HTR-8/SVneo (cell line): ENCODE results near the gene GMPS.
"Not testable (repeated sequence)": the region's sequence is repeated elsewhere in the genome, so short reads cannot be mapped to it uniquely, and the experiment has no call there.

Experiments used
- DNase-seq: peaks from one replicate; pipeline ENCODE4 v3.0.0; 2011; ENCODE audit warnings: low spot score, mixed read lengths; ENCODE audit not compliant: insufficient read length
- FAIRE-seq: peaks from 2 replicates; lab custom pipeline; 2011; peaks lifted over from hg19 to GRCh38; lab: Jason Lieb, UNC

The GMPS gene

DNA sequence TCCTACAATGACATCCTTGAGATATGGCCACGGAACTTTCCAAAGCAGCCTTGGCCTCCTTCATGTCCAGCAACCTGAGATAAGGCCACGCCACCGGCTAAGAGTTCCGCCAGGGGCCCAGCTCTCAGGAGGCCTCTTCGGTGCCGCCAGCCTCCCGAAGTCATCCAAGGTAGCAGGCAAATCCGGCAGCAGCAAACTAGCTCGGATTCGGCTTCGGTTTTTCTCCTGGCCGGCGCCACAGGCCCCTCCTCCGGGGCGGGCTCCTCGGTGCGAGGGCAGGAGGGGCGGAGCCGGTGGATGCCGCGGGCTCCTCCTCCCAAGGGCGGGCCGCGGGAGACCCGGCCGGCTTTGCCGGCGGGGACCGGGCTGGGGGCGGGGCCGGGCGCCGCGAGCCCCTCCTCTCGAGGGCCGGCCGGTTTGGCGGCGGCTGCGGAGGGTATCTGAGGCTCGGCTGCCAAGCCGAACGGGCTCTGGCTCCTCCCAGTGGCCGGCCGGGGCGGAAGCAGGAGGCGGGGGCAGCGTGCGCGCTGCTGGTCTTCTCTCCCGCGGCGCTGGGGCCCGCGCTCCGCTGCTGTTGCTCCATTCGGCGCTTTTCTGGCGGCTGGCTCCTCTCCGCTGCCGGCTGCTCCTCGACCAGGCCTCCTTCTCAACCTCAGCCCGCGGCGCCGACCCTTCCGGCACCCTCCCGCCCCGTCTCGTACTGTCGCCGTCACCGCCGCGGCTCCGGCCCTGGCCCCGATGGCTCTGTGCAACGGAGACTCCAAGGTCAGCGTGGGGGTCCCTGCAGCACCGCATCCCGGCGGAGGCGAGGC lies at the start of gene GMPS:
TSS of gene GMPS (plus strand) at position 518 of the 812 bp plus-strand sequence. CDS start at position 739, 221 bp downstream.
- peak; percentile 60 for FAIRE-seq

DNA sequence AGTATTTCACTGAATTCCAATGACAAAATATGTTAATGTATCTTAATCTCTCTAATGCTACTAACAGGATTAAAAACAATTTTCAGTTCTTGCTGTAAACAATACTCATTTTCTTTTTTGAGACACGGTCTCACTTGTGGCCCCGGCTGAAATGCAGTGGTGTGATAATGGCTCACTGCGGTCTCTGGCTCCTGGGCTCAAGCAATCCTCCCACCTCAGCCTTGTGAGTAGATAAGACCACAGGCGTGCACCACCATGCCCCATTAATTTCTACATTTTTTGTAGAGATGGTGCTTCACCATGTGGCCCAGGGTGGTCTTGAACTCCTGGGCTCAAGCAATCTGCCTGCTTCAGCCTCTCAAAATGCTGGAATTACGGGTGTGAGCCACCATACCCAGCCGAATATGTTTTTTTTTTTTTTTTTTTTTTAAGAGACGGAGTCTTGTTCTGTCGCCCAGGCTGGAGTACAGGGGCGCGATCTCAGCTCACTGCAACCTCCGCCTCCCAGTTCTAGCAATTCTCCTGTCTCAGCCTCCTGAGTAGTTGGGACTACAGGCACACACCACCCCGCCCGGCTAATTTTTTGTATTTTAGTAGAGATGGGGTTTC lies 41.9 kb upstream of the GMPS start:
- not testable (repeated sequence) for FAIRE-seq, DNase-seq

More for the DNA sequence above, at the start of gene GMPS:
- DNase-seq, result peak; percentile 86

DNA sequence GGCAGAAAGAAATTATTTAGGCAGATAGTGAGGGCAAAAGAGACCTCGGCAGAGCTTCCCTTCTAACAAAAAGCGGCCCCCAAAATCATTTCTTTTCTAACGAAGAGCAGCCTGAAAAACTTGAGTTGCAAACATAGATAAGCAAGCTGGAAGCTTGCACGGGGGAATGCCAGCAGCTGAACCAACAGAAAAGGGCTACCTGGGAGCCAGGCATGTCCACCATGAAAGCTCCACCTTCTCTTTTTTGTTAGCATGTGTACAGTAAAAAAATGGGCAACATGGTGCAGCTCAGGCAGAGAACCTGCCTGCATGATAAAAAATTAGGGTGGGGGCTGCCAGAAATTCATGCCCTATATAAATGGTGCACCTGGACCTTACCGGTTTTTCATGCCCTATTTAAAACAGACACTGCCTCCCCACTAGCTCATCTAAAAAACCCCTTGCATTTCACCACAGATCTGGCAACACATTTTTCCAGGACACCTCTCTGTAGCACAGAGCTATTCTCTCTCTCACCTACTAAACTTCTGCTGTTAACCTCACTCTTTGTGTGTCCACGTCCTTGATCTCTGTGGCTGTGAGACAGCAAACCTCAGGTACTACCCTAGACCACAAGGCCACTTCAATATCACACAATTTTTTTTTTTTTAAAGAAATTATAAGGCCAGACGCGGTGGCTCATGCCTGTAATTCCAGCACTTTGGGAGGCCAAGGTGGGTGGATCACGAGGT lies 34.9 kb upstream of the GMPS start:
- DNase-seq (no peak), FAIRE-seq (no peak)

DNA sequence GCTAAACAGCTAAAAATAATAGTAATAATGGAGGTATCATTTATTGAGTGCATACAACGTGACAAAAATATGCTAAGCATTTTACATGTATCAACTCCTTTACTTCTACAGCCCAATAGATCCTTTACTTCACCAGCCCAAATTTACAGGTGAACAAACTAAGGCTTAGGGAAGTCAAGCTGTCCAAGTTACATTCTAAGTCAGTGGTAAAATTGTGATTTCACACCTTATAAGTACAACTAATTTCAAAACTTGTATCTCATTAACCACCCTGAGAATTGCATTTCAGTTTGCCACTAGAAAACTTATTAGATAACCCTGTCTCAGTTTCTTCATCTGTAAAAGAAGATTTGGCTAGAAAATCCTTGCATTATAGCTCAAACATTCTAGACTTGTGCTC lies 26.9 kb upstream of the GMPS start:
- no peak for DNase-seq
- no peak for FAIRE-seq

DNA sequence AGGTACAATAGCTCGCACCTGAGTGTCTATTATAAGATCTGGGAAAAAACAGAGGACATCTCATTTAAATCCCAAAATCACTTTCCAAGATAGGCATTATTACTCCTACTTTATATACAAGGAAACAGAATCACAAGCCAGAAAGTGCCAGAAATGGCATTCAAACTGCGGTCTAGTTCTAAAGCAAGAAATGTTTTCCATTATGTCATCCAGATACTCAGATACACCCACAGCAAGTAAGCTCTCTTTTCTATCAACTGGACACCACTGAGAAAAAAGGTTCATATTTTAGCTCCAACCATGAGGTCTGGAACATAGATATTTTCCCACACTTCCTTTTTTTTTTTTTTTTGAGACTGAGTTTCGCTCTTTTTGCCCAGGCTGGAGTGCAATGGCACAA lies 24.3 kb upstream of the GMPS start:
- DNase-seq (no peak), FAIRE-seq (no peak)

DNA sequence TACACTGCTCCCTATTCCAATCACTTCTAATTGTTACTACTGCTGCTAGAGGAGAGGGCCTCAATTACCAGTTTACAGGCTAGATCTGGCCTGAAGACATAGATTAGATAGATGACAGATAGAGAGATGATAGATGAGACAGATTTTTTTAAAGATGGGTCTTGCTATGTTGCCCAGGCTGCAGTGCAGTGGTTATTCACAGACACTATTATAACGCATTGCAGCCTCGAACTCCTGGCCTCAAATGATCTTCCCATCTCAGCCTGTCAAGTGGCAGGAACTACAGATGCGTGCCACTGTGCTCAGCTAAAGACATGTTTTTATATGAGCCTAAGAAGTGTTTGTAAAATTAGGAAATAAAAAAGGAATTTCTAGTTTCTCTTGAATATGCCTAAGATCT lies 22.5 kb upstream of the GMPS start:
- DNase-seq (no peak), FAIRE-seq (no peak)

DNA sequence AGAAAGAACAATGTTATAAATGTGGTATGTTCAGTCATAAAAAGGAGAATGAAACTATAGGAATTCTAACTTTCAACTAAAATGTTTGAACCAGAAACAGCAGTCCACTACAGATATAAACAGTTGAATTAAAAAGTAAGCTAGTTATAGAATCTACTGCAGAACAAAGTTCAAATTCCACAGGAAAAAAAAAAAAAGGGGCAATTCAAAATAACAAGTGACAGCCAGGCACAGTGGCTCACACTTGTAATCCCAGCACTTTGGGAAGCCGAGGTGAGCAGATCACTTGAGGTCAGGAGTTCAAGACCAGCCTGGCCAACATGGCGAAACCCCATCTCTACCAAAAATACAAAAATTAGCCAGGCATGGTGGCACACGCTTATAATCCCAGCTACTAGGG lies 21.0 kb upstream of the GMPS start:
- DNase-seq, FAIRE-seq: not testable (repeated sequence)

DNA sequence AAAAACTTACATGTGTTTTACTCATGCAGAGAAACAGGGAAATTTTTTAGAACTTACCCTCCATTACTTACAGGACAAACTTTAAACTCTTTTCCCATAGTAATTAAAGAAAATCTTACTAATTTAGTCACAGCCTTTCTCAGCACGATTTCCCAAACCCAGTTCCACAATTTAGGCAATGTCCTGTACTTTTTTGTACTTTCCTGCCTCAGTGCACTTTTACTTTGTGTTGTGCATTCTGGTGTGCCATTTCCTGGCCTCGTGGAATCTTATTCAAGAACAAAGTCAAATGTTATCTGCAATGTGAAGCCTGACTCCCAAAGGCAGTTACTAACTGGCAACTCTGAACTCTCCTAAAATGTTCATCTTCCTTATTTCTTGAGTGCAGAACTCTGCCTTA lies 18.1 kb upstream of the GMPS start:
- FAIRE-seq (no peak), DNase-seq (no peak)

DNA sequence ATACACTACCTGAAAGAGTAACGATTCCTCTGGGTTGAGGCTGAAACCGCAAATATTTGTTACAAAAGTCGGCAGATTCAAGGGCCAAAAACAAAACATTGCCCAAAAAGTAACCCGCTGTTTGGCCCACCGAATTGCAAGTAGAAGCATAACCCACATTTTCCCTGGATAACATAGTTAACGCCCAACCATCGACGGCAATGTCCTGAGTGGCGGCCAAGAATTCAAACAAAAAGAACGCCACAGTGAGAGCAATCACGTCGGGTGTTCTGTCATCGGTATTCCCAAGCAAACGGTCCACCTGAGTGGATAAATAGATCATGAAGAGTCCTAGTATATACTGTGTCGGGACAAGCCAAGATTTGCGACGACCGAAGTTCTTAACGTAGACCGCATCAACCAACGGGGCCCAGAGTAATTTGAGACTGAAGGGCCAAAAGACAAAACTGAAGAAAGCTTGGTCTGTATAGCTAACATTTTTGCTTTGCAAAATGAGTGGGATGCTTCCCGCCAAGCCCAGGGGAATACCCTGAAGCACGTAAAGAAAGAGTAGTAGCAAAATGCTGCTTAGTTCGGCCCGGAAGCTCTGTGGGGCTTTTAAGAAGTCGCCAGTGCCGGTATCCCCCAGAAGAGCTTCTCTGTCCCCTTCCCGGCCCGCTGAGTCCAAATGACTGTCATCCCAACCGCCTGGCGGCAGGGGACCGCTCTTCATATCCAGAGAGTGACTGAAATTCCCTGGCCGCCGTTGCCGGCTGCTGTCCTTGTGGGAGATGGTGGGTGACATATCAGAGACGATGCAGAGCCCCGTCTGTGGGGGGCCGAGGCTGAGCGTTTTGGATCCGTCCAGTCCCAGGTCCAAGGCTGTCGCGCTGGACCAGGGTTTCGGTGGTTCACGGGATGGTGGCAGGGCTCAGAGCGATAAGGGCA lies 17.0 kb upstream of the GMPS start:
- DNase-seq (no peak), FAIRE-seq (no peak)

DNA sequence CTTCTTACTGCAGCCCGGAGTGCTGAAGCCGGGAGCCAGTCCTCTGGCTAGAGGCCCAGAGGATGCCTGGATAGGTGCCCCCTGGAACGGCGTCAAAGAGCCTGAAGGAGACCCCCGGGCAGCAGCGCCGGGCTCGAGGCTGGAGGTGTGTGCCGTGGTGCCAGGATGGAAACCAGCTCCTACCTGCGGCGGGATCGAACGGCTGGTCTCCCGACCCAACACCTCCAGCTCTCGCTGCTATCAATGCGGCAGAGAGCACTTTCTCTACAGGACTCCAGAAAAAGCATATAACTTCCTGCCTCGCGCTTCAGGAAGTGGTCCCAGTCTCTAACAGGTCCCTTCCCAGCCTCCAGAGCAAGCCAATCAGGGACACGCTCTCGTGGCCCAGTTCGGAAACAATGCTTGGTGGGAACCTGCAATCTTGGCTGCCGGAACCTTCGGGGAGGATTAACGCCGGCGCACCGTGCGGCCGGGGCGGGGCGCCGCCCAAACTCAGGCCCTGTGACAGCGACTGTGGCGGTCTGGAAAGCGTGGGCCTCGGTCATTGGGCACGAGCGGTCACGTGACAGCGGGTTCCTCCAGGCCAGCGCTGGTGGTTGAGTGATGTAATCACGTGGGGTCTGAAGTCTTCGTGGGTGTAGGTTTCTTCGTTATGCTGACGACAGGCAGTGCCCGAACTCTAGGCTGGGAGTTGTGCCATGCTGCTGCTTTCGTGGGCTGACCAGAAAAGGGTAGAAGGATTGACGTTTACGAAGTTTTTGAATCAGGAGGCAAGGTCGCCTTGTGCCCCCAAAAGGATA lies 16.1 kb upstream of the GMPS start, which contains the start of gene SLC33A1:
TSS of gene SLC33A1 (minus strand) at position 287 of the 800 bp plus-strand sequence. CDS start 430 bp downstream, outside the sequence.
- FAIRE-seq (peak; percentile 92), DNase-seq (peak; percentile 99)

DNA sequence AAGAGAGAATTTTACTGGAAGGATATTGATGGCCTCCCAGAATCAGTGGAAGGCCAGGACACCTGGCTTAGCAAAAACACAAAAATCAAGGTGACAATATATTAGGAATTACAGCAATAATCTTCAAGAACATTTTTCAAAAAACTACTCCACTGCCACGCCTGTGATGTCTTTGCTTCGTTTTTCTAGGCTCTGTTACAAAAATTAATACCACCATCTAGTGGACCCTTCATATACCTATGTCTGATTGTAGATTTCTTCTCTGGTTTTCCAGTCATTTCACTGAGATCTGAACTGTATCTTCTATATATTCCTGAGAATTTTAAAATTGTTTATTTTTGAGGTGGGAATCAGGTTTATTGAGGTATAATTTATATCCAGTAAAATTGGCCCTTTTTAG lies 10.6 kb upstream of the GMPS start:
- DNase-seq, result no peak
- no peak for FAIRE-seq

DNA sequence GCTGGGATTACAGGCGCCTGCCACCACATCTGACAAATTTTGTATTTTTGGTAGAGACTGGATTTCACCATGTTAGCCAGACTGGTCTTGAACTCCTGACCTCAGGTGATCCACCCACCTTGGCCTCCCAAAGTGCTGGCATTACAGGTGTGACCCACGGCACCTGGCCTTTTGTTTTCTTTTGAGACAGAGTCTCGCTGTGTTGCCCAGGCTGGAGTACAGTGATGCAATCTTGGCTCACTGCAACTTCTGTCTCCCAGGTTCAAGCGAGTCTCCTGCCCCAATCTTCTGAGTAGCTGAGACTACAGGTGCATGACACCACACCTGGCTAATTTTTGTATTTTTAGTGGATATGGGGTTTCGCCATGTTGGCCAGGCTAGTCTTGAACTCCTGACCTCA lies 10.0 kb upstream of the GMPS start:
- not testable (repeated sequence) for DNase-seq, FAIRE-seq

DNA sequence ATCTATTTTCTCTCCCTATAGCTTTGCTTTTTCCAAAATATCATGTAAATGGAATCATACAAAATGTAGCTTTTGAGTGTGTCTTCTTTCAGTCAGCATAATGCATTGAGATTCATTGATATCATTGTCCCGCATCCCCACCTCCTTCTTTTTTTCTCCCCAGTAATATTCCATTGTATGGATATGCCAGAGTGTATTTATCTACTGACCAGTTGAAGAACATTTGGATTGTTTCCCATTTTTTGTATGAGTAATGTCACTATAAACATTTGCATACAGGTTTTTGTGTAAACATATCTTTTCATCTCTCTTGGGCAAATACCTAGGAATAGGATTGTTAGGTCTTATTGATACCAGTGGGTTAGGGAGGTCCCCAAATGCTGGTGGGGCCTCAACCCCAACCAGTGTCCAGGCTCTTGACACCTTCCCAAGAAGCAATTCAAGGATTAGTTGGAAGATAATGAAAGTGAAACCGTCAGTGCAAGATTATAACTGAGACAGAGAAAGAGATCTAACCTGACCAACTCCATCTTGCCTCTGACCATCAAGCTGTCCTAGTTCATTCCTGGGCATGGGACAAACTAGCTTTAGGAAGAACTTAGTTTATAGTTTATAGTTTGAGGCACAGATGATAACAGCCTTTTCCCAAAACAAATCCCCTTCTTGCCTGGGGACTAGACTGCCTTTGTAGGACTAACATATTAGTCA lies 8.8 kb upstream of the GMPS start:
- DNase-seq (no peak), FAIRE-seq (no peak)

DNA sequence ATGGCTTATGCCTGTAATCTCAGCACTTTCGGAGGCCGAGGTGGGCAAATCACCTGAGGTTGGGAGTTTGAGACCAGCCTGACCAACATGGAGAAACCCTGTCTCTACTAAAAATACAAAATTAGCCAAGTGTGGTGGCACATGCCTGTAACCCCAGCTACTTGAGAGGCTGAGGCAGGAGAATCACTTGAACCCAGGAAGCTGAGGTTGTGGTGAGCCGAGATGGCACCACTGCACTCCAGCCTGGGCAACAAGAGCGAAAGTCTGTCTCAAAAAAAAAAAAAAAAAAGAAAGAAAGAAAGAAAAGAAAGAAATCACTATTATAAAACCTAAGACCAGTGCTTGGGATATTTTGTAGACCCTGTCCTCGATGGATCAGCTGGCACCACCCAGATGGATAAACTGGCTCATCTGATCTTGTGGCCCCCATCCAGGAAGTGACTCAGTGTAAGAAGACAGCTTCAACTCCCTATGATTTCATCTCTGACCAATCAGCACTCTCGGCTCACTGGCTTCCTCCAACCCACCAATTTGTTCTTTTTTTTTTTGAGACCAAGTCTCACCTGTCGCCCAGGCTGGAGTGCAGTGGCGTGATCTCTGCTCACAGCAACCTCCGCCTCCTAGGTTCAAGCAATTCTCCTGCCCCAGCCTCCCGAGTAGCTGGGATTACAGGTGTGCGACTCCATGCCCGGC lies 8.0 kb upstream of the GMPS start:
- DNase-seq, FAIRE-seq: not testable (repeated sequence)

DNA sequence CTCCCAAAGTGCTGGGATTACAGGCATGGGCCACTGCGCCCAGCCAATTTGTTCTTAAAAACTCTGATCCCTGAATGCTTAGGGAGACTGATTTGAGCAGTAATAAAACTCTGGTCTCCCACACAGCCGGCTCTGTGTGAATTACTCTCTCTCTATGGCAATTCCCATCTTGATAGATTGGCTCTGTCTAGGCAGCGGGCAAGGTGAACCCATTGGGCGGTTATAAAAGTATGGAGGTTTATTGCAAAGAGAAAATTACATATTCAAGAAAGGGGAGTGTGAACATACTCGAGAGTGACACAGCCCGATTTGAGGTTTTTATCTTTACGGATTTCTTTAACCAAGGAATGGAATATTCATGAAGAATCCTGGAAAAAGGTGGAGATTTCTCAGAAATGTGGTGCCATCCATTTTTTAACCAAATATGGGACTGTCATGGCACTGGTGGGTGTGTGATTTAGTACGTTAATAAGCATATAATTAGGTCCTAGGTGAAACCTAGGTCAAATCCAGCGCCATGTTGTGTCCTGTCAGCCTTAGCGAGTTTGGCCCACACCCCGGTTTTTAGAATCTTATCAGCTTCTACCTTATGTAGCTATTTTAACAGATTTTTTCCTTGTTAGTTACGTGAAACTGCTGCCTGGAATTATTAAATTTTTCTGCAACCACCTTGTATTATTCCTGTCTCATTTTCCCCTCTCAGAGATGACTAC lies 7.2 kb upstream of the GMPS start:
- DNase-seq (no peak), FAIRE-seq (no peak)

DNA sequence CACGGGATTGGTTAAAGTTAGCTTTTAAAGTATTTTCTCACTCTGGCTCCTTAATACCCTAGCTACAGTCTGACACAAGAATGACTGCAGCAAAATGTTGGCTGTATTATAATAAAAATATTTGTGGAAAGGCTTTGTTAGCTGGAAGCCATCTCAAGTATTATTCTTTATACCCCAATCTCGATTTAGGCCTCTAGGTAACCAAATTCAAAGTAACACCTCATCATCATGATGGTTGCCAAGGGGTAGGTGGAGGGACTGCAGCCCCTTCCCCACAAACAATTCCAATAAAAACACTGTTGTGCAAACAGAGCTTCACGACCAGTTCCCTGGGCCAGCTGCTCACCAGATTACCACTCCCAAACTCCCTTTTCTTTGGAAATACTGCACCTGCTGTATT lies 759 bp upstream of the GMPS start:
- FAIRE-seq, result no peak
- DNase-seq, result no peak
